Activated CD4-positive, alpha-beta T cell treated with anti-CD3 and anti-CD28 coated beads, Interleukin-2, amount 50 U/mL, for 48 hours (primary cell): ENCODE data around the gene EFCAB6.

Experiments used
- DNase-seq, 2 experiments: peaks; one replicate each; pipeline ENCODE4 v3.0.0-alpha.2; 2020

EFCAB6 gene

GRCh38 chr22:43829904-43830851 is 18.1 kb upstream of the EFCAB6 start:
- DNase-seq = no peak

- no peak for DNase-seq
Observed at GRCh38 chr22:43828998-43829782, 17.1 kb upstream of the EFCAB6 start.

GRCh38 chr22:43828725-43828997 is 16.6 kb upstream of the EFCAB6 start:
- DNase-seq = no peak

DNA sequence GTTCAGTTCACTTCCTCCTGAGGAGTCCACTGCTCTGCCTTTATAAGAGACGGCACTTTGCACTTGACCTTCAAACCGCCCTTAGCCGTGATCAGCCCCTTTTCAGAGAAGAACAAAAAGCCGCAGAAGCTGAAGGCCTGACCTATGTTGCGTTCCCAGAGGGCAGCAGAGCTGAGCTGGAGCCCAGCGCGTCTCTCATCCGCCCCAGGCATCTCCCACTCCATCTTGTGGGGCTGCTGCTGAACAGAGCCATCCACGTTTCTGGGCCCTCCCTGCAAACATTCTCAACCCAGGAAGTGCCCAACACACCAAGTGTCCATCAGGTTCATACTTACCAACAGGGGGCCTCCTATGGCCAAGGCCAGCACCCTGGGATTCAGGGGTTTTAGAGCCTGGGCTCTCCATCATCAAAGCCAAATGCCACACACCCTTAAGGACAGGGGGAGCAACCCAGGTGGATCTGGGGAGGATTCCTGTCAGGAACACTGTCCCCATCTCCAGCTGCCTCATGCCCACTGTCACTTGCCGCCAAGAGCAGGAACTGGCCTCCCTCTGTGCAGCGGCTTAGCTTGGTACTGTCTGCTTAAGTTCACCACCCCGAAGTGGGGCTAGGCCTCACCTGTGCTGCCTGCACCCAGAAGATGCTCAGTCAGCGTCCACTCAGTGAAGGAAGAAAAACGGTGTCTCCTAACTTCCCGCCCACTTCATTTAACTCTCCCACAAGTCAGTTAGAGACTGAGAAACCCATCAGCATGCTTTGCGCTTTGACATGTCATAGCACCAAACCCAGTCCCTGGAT is 16.0 kb upstream of the EFCAB6 start:
- DNase-seq = no peak

- no peak for DNase-seq
Observed at GRCh38 chr22:43827003-43827735, 15.1 kb upstream of the EFCAB6 start.

- no peak for DNase-seq
Observed at GRCh38 chr22:43826142-43827002, 14.3 kb upstream of the EFCAB6 start.

DNA sequence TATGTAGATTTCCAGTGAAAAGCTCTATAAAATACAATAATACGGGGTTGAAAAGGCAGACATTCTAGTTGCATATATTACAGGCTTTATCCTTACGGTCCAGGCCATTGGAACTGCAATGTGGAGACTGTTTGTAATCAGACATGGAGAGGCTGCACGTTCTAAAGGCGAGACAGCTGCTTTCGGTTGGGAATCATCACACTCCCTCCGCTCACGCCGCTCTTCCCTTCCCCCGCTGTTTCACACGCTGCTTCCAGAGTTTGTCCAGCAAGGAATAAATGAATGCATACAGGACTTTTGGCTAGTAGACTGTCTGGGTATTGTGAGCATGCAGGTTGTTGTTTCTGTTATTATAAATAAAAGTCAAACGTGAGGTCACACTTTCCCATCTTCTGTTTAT is 13.5 kb upstream of the EFCAB6 start:
- DNase-seq = no peak

DNA sequence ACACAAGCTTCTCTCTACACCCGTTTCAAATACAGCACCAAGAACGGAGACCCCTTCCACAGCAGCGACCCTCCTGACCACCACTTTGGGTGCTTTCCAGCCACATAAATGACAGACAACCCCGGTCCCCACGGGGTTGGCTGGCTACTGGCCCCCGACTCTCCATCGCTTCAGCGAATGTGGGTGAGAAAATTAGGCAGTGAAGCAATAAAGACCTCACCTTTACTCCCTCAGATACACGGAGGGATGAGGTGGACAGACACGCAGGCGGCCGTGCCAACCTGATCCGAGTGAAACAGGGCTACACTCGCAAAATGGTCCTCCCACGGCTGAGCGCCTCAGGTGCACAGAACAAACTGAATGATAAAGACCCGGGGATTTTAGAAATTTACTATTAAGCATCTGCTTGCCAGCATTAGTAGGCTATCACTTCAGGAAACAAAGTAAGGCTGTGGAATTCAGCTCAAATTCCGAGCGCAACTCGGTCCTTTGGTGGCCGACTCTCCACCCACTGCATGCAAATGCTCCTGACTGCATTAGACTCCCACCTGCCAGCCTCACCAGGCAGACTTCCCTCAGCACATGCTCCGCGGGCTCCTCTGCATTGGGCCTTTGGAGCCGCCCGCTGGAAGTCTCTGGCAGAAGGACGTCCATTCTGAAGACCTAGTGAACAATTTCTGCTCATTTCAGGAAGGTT is 12.8 kb upstream of the EFCAB6 start:
- no peak for DNase-seq

GRCh38 chr22:43823911-43824665 is 12.0 kb upstream of the EFCAB6 start:
- no peak for DNase-seq

- DNase-seq = no peak
Observed at GRCh38 chr22:43823353-43823908, 11.3 kb upstream of the EFCAB6 start.

DNA sequence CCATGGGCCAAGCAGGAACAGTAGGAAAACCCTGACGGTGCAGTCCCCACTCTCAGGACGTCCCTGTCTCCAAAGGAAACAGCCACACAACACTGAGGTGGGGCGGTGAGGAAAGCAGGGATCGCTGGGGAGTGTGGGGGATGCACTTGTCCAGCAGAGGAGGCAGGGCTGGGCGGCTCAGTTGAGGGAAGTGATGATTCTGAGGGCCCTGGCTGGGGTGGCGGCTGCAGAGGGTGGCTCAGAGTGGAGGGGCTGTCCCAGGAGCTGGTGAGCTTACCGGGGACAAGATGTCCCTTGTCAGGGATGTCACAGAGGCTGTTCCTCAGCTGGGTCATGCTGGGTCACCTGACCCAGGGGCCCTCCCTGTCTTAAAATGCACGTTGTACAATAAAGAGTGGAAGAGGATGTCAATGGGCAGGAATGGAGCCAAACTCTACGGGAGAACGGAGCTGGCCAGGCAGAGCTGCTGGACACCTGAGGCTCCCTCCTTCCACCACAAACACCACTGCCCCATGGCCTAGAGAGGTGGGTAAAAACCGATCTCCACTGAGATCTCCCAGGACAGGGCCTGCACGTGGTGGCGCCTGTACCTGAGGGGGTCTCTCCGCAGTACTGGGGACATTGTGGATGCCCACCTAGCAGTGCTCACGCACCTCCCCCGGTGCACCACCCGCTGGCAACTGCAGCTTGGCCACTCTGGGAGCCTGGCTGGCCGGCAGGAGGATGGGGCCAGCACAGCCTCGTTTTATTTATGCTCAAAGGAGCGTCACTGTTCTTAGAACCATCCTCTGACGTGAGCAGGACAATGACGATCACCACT is 9.7 kb upstream of the EFCAB6 start:
- no peak for DNase-seq

DNA sequence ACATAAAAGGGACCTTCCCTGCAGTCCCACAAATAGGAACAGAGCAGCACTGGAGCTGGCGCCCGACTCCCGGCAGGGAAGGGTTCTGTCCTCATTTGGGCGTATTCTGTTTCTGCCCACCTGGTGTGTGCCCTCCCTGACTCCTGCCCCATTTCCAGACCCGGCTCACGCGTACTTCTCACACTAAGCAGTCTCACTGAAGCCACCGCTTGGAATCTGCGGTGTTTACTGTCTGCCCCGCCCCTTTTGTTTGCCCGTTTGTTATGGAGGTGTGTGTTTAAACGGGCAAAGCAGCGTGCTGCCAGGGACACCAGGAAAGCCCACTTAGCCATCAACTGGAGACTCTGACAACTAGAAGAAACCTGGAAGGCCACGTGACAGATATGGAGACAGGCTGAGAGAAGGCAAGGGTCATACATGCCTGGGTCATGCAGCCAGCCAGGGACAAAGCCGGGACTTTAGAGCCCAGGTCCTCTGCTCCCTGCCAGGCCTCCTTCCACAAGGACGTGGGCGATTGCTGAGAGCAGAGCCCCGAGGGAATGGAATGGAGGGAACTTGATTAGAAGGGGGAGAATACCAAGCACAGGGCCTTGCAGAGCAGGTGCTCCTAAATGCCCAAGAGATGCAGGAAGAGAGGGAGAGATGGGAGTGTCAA is 8.7 kb upstream of the EFCAB6 start:
- DNase-seq = no peak

DNA sequence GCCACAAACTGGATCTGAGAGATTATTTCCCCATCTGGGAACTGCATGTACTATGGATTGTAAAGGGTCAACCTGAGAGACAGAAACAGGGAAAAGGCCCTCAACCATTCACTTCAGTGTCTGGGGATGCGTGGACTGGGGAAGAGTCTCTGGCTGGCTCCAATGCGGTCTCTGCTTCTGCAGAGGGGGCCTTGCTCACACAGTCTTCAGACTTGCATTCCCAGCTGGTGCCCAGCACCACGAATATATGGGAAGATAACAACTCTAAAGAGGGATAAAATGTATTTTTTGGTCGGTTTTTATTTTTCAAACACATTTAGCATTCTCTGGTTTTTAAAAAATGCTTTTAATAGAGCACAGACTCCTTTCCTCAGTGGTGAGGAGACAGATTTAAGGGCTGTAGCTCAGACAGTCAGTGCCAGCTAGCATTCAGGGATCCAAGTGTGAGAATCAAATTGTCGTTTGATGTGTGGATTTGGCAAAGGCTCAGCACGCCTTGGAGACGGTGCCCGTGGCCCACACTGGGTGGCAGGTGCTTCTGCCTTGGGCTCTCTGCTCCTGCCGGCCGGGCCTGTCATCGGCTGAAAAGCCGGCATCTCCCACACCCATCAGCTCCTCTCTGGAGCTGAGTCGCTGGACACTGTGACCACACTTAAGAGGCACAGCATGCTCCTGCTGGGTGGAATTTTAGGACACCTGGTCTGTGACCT is 8.0 kb upstream of the EFCAB6 start:
- DNase-seq = no peak

GRCh38 chr22:43819421-43819921 is 7.4 kb upstream of the EFCAB6 start:
- DNase-seq = no peak

DNA sequence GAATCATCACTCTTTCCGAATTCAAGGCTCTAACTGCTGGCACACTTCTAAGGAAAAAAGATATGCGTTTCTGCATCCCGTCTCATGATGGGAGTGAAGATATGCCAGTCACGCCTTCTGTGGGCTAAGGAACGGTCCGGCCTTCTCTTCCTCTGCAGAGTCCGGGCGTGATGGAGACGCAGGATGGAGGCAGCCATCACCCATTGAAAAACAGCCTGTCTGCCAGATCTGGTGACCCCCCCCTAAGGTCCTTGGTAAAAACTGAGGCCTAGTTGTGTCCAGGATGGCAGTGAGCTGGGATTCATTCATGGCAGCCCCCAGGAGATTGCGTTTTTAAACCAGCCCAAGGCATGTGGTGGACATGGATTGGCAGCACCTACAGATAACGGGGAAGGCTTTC is 6.9 kb upstream of the EFCAB6 start:
- no peak for DNase-seq

DNA sequence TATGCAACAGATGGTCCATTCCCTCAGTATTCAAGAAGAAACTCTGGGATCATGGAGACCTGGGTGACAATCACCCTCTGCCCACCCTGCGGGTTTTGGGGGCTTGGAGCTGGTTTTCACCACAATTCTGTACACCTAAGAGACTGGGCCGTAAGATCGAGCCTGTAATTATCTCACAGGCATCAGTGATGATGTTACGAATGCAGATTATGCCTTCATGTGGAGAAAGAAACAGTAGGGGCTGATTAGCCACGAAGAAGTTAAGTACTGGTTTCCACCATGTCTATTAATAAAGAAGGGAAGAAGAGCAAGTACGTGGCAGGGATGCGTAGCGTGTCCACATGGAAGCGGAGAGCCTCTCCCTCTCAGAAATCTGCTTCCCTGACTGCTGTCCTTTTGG is 5.3 kb upstream of the EFCAB6 start:
- DNase-seq = no peak

GRCh38 chr22:43814264-43814663 is 2.2 kb upstream of the EFCAB6 start:
- no peak for DNase-seq

DNA sequence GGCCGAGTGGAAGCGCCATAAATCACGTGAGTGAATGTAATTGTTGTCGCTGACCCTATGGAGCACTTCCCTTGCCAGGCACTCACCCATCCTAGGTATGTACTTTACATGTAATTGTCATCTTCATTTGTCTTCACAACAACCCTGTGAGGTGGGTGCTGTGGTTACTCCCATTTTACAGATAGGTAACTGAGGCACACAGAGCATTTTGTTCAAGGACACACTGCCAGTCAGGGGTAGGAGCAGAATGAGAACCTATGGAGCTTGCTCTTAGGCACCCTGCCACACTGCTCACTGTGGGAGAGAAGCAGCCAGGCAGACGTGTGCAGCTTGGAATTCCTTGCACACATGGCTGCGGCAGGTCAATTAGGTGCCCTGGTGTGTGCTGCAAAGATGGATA is 785 bp upstream of the EFCAB6 start:
- DNase-seq = no peak
